HFF-Myc (cell line): ENCODE measurements around the gene CD96.

Experiments
- DNase-seq: peaks from one replicate; pipeline ENCODE4 v3.0.0-alpha.2; 2011; ENCODE audit warnings: low read depth; ENCODE audit errors: extremely low read depth
- H3K4me3 ChIP-seq: replicated peaks from 2 replicates; pipeline ENCODE4 v1.5.1; 2011; ENCODE audit warnings: low read depth, mild to moderate bottlenecking, control low read depth, low read length
- CTCF ChIP-seq: IDR thresholded peaks from 2 replicates; pipeline ENCODE4 v1.5.1; 2012; ENCODE audit warnings: mild to moderate bottlenecking, low read depth, low read length, control low read depth; ENCODE audit errors: missing control alignments

The CD96 gene, protein sequence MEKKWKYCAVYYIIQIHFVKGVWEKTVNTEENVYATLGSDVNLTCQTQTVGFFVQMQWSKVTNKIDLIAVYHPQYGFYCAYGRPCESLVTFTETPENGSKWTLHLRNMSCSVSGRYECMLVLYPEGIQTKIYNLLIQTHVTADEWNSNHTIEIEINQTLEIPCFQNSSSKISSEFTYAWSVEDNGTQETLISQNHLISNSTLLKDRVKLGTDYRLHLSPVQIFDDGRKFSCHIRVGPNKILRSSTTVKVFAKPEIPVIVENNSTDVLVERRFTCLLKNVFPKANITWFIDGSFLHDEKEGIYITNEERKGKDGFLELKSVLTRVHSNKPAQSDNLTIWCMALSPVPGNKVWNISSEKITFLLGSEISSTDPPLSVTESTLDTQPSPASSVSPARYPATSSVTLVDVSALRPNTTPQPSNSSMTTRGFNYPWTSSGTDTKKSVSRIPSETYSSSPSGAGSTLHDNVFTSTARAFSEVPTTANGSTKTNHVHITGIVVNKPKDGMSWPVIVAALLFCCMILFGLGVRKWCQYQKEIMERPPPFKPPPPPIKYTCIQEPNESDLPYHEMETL

GRCh38 chr3:111541911-111542483 is at the start of gene CD96:
Gene CD96 (plus strand): TSS chr3:111542197. CDS start chr3:111542249, 52 bp downstream.
- H3K4me3 ChIP-seq: no peak within 1 kb of the TSS
- no peak for DNase-seq
- TF ChIP-seq CTCF: no peak

DNA sequence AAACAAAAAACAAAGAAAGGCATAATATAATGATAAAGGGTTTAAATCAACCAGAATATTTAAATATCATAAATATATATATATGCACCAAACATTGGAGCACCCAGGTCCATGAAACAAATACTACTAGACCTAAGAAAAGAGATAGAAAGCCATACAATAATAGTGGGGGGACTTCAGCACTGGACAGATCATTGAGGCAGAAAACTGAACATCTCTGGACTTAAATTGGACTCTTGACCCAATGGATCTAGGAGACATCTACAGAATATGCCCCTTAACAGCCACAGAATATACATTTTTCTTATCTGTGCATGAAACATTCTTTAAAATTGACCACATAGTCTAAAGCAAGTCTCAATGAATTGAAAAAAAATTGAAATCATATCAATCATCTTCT is 48.7 kb upstream of the CD96 start:
- DNase-seq: no peak
- no peak for TF ChIP-seq CTCF
- H3K4me3 ChIP-seq: no peak overlapping the region

DNA sequence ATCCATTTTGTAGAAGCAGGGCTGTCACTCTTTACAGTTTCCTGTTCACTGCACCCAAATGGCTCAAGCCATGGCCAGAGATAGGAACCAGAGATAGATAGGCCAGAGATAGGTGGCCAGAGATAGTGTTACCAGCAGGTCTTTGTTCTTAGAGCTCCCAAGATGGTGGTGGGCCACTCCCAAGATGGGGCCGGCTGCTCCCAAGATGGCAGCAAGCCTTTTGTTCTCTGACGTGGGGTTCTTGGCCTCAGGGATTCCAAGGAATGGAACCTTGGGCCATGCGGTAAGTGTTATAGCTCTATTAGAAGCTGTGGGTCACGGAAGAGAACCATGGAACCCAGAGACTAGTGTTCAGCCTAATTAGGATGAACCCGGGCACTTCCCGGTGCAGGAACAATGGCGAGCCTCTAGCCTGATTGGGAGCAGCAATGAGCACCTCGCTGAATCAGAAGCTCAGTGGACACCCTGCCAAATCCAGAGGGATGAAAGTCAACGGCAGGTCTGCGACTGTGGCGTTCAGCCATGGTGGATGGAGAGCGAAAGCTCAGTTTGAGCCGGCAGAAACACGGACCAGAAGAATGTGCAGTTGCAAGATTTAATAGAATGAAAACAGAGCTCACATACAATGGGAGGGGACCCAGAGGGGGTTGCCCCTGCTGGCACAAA is 45.0 kb upstream of the CD96 start:
- no peak for TF ChIP-seq CTCF
- H3K4me3 ChIP-seq: no peak overlapping the region
- no peak for DNase-seq

DNA sequence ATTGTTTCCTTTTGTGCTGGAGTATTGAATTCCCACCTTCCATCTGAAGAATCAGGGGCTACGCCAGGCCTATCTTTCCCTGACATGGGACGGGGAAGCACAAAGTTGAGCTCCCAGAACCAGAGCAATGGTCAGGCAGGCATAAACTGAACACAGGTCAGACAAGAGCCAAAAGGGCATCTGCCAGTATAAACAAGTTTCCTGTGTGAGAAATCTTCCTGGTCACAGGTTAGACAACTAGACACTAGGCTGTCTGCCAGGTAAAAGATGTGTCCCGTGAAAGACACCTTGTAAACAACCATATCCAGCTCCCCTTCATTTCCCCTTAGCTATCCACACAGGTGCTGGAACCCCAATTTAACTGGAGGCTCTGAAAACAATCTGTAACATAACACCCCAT is 44.0 kb upstream of the CD96 start:
- DNase-seq: no peak
- H3K4me3 ChIP-seq: no peak overlapping the region
- TF ChIP-seq CTCF: no peak

GRCh38 chr3:111506435-111506834 is 35.6 kb upstream of the CD96 start:
- no peak overlapping the region for H3K4me3 ChIP-seq
- no peak for TF ChIP-seq CTCF
- no peak for DNase-seq

DNA sequence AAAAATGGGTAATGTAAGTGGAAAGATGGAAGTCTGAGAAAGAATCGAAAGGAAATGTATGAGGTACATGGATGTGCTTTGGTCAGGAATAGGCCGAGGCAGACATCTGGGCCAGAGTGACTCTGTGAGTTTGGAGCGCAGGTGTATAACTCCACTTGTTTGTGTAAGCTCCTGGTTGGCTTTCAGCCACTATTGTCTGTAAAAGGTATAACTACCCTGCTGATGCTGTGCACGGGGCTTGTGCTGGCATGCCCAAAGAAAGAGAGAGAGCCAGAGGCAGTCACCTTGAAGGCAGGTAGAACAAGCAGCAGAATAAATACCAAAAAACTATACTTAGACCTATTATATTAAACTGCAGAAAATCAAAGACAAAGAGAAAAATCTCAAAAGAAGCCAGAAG is 32.7 kb upstream of the CD96 start:
- TF ChIP-seq CTCF: no peak
- no peak for DNase-seq
- no peak overlapping the region for H3K4me3 ChIP-seq
